HG02840 (cell line): ENCODE data around the gene TCEAL7.
"Not testable (repeated sequence)": the region's sequence is repeated elsewhere in the genome, so short reads cannot be mapped to it uniquely, and the experiment has no call there.

Experiments used
- ATAC-seq: cut with Tn5 transposase; IDR thresholded peaks from one replicate; pipeline ENCODE4 v1.9.1; 2021; ENCODE audit warnings: mild to moderate bottlenecking, moderate library complexity, moderate number of reproducible peaks; ENCODE audit not compliant: unreplicated experiment, low FRiP score

Gene TCEAL7, protein sequence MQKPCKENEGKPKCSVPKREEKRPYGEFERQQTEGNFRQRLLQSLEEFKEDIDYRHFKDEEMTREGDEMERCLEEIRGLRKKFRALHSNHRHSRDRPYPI

DNA sequence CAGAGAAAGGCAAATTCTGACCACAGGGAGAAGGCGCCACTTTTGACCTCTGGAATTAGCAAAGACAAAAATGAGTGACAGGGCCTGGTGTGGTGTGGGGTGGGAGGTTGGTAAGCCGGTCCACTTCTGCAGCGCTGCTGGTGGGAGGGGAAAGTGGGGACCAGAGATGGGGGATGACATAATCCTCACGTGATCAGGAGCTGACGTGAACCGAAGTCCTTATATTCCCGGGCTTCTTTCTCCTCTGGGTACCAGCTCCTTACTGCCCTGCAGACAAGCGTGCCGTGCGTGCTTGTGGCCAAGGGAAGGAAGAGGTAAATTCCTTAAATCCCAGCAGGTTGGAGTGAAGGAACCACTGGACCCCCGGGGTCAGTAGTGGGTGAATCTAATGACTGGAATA, at the start of gene TCEAL7:
Gene TCEAL7, plus strand, starts transcription at position 249 of the 400 bp plus-strand sequence. CDS start 1,165 bp downstream, outside the sequence.
- ATAC-seq = no peak

DNA sequence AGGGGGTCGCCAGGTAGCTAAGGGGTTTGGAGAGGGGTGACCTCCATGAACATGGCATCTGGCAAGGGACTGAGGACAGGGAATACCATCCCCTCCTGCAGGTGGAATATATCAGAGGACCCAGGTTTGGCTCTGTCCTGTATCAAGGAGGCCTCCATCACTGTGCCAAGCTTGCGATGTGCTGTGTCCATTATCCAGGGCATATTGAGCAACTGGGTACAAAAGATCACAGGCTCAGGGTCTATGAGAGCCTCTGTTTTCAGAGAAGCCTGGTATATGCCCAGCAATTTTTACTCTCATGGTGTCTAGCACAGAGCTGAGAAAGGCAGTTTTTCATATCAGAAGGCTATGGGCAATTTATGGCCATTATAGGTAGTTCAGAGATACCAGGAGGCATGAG, 36.9 kb upstream of the TCEAL7 start:
- ATAC-seq = no peak

DNA sequence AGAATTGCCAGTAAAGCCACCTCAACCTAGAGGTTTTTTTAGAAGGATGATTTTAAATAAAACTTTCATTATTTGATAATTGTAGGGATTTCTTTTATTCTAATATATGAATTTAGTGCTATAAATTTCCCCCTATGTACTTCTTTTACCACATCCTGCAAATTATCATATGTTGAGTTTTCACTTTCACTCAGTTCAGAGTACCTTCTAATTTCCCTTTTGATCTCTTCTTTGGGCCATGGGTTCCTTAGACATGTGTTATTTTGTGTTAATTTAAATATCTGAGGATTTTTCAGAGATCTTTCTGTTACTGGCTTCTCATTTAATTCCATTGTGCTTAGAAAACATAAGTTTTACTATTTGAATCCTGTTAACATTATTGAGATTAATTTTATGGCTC, 25.3 kb upstream of the TCEAL7 start:
- no peak for ATAC-seq

DNA sequence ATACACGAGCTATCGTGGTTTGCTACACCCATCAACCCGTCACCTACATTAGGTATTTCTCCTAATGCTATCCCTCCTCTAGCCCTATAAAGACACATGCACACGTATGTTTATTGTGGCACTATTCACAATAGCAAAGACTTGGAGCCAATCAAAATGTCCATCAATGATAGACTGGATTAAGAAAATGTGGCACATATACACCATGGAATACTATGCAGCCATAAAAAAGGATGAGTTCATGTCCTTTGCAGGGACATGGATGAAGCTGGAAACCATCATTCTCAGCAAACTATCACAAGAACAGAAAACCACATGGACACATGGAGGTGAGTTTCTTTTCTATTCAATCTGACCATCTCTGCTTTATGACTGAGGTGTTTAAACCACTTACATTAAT, 24.4 kb upstream of the TCEAL7 start:
- ATAC-seq = not testable (repeated sequence)

DNA sequence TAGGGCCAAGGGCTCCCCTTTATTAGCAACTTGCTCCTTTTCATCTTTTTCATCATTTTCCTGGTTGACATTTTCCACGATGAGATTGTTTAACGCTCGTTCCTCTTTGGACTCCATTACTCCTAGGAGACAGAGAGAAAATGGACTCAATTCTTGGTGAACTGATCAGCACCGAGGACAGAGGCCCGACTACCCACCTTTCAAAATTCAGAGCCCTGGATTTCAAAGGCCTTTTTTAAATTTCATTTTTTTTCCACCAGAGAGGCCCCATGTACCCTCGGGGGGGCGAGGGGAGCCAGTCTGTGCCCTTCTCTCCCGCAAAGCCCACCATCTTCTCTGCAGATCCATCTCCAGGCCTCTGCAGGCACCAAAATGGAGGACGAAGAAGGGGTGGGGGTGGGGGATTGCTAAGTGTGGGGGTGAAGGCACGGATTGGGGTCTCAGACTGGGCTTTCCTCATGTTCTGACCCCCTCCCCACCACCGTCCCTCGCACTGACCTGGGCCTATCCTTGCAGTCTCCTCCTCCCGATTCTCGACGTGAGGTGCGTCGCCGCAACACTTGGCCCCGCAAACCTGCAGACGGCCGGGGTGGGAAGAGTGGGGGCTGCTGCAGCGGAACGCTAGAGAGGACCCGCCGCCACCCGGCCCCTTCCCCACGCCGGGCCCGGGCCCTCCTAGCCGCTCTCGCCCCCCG, 20.0 kb upstream of the TCEAL7 start:
- no peak for ATAC-seq

DNA sequence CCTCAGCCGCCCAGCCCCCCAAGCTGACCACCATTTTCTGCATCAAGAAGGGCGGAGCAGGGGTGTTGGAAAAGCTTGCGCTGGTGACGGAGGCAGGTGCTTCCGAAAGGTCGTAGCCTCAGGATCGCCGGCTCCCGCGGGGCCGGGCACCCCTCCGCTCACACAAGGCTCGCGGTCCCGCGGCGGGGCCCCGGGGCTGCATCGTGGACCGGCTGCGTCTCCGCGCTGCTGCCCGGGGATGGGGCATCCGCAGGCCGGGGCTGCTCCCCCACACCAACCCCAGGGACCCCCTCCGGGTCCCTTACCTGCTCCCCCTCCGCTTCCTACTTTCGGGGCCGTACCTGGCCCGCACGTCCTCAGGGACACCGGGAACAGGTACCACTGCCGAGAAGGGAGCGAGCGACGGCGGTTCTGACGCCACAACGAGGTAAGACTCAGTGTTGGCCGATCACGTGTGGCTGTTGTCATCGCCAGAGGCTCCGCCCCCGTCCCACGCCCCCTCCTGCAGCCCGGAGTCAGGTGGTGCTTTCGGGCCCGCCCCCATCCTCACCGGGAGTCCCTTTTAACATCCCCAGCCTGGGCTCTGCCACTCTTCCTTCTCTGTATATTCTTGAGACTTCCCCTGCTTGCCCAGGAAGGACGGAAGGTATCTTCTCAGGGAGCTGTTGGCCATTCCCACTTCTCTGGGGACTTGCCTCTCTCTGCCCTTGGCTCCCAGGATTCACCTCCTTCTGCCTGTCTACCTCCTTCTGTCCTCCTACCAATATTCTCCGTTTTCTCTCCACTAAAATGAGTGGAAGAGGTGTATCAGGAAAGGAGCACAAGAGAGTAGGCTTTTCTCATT, 19.3 kb upstream of the TCEAL7 start, which contains the start of gene BEX2:
Gene BEX2, minus strand, starts transcription at position 436 of the 844 bp plus-strand sequence. CDS start 1,014 bp downstream, outside the sequence.
- ATAC-seq = no peak

DNA sequence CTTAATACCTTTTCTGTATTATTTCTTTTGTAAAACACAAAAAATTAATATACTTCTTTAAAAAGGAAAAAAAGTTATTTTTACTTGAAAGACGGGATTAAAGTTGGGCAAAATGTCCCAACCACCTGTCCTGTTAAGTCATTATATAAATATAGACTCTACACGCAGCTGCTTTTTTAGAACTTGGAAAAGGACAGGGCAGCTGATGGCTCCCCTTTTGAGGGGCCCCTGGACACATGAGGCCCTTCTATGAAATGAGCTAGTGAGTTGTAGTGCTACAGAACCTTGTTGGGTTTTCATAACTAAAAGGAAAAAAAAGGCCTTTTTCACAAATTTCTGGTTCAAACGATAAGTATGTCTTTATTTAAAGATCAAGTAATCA, 18.6 kb upstream of the TCEAL7 start:
- no peak for ATAC-seq

DNA sequence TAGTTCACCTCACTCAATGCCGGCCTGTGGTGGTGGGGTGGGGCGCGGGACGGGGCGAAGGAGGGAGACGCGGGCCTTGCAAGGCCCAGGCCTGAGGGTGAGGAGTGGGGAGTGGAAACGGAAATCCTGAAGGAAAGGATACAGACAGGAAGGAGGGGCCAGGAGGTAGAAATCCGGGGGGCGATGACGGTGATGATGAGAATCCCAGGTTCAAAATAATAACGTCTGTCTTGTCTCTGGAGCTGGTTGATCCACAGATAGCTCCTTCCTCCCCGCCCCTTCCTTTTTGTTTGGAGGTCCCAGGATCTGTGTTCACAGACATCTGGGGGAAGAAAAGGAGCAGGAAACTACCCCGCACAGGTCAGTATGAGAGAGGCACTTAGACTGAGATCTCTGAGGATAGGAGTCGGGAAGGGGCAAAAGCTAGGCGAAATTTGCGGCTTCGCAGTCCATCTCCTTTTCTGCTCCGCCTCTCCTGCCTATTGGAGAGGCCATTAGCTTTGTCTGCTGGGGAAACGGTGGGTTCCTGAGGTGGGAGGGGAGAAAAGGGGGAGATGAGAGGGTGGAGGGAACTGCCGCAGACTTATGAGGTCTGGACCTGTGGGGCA, 746 bp downstream of the TCEAL7 start:
- no peak for ATAC-seq

DNA sequence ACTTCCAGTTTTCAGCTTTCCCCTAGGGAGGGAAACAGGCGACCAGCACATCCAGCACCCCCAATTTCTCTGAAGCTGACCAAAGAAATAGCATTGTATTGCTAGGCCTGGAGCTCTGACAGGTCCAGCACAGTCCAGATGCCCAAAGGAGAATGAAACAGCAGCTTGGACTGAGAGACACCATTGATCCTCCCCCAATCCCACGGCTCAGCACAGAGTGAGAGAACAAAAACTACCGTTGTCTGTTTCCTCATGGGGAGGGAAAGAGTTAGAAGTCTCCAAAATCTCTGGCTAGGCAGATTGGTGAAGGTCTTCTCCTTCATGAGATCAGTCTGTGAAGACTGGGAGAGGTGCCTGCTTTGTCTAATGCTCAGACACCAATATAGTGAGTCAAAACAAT, 8.6 kb downstream of the TCEAL7 start:
- ATAC-seq = no peak

DNA sequence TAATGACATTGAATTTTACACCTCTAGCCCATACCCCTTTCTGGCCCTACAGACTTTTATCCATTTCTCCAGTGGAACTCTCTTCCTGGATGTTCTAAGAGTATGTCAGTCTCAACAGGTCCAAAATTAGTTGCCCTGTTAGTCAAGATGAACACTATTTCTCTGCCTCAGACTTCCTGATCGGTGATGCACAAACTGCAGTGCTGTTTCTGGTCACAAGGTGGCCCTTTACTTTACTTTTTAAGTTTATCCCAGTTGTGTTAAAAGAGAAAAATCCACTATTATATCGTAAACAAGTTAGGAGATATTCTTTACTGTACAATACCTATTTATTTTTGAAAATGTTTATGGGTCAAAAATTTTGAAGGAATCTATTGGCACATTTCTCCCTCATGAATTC, 13.1 kb downstream of the TCEAL7 start:
- ATAC-seq = no peak

DNA sequence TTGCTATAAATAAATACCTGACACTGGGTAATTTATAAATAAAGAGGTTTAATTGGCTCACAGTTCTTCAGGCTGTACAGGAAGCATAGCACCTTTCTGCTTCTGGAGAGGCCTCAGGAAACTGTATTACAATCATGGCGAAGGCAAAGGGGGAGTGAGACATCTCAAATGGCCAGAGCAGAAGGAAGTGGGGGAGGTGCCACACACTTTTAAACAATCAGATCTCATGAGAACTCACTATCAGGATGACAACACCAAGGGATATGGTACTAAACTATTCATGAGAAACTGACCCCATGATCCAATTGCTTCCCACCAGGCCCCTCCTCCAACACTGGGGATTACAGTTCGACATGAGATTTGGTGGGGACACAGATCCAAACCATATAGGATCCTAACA, 14.6 kb downstream of the TCEAL7 start:
- ATAC-seq = no peak

DNA sequence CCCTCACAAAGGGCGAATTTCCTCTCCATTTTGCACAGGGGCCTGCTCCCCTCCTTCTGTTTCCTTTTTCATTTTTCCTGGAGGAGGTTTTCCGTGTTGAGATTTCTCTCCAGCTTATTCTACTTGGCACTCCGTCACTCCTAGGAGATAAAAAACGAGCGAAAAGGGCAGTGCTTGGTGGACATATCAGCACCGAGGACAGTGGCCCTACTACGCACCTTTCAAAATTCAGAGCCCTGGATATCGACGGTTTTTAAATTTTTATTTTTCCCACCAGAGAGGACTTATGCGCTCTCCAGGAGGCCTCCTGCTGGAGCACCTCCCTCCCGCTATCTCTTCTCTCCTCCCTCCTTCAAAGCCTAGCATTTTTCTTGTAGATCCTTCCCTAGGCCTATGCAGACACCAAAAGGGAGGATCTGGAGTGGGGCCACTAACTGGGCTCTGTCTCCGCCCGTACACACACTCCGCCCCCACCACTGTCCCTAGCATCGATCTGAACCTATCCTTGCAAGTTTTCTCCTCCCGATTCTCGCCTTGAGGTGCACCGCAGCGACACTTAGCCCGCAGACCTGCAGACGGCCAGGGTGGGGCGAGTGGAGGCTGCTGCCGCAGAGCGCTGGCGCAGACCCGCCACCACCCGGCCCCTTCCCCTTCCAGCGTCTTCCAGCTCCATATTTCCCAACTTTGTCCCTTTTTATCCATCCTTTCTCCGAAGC, 17.8 kb downstream of the TCEAL7 start:
- ATAC-seq = no peak

DNA sequence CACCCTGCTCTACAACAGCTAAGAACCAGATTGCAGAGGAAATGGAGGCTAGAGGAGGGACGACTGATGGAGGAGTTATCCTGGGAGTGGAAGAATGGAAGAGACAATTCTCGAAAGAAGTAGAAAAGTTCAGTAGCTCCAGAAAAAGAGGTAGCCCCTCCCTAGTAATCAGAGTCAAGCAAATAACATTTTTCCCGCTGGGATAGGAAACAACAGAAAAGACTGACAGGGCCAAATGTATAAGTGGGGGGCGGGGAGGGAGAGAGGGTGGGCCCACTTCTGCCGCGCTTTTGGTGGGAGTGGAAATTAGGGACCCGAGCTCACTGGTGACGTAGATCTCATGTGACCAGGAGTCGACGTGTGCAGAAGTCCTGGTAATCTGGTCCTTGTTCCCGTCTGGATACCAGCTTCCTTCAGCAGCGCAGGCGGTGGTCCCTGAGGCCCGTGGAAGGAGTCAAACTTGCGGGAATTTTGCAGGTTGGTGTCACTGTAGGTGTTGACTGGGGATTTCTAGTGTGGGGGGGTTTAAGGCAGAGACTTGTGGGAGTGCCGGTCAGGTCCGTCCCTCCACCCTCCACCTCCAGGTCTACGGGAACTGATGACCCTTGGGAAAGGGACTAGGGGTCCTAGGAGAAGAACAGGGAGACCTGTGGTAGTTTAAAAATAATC, 26.2 kb downstream of the TCEAL7 start, which contains the start of gene TCEAL9:
Gene TCEAL9, plus strand, starts transcription at position 377 of the 669 bp plus-strand sequence. CDS start 1,179 bp downstream, outside the sequence.
- ATAC-seq = no peak

DNA sequence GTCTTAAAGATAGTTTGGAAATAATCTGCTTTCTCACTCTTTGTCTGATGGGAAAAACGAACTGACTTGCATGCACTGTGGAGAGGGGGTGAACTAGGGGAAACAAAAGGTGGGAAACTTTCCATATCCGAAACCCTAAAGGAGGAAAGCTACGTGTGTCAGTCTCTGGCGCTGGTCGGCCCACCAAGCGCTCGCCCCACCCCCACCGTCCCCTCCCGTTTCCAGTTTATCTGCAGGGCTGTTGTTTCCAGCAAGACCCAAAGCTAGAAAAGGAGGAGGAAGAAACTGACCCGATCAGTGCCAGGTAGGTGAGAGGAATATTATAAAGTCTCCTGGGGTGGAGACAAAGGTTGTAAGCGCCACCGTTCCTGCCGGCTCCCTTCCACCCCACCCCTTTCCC, 26.8 kb downstream of the TCEAL7 start:
- ATAC-seq = no peak

DNA sequence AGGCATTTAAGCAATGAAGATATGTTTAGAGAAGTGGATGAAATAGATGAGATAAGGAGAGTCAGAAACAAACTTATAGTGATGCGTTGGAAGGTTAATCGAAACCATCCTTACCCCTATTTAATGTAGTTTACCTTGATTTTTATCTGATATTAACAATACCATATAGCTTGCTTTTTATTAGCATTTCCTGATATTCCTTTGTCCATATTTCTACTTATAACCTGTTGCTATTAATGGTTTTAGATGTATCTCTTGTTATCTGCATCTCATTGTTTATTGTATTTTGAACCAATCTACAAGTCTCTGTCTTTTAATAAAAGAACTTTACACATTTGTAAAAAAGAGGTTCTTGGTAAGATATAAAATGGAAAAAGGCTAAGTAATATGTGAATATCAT, 27.8 kb downstream of the TCEAL7 start:
- no peak for ATAC-seq

DNA sequence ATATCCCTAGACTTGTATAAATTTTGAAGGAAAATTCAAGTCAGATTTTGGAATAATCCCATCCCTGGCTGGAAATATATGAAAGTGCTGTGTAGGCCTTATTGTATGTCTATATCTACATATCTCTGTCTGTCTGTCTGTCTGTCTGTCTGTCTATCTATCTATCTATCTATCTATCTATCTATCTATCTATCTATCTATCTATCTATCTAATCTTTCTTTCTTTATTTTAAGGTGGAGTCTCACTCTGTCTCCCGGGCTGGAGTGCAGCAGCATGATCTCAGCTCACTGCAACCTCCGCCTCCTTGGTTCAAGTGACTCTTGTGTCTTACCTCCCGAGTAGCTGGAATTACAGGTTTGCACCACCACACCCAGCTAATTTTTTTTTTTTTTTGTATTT, 29.6 kb downstream of the TCEAL7 start:
- not testable (repeated sequence) for ATAC-seq

DNA sequence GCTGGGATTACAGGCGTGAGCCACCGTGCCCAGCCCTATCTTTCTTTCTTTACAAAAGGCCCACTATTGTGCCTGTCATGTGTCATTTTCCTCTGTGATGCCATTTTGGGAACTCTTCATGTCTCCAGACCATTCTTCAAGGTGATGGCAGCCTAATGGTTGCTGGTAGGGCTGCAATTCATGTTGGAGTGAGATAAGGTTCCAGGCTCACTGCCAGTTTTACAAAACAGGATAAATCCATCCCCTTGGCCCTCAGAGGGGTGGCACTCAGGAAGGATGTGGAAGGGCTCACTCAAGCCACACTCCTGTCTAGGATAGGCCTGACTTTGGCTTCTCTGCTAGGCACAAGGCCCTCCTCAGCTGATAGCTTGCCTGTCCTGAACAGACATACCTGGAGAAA, 30.1 kb downstream of the TCEAL7 start:
- no peak for ATAC-seq

DNA sequence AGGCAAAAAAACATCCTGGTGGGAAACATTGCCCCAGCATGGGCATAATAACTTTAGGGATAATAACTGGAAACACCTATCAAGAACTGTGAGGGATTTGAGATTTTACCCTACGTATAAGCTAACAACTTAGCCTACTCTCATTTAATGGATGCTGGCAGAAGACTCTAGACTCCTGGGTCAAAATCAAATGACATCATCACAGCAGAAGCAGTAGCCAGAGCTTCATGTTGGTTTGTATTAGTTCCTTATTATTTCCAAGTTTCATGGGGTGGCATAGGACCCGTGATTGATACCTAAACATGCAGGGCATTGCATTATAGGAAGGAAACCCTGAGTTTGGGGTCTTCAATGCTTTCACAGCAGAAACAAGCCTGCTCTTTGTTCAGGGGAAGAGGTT, 30.9 kb downstream of the TCEAL7 start:
- ATAC-seq = no peak

DNA sequence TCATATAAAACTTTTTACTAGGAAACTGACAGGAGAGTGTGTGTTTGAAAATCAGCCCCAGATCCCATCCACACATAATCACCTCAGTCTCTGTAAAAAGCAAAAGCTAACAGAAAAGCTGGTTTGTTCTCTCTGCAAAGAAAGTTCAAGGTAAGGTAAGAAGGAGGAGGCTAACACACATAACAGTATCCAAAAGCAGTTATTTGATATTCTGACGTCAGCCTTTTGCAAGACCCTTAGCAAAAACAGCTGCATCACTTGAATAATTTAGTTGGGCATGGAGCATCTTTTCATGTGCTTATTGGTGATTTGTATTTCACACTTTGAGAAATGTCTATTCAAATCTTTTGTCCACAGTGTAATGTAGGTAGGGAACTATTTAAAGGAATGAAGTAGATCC, 31.8 kb downstream of the TCEAL7 start:
- ATAC-seq = no peak

DNA sequence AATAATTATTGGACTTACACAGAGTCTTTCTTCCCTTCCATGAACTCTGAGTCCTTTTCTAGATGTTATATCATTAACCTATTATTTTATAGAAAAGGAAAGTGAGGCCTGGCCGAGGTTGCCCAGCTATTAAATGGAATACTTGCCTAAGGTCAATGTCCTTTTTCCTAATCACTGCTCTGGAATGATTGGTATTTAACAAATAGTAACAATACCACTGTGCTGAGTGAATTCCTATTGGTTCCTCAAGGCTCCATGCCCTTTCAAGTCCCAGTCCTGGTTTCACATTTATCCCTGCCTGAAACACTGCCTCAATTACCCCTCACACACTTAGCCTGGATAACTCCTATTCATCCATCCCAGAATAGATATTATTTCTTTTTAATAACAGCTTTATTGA, 32.4 kb downstream of the TCEAL7 start:
- ATAC-seq = no peak
